BE2C (cell line): ENCODE measurements around the gene GALNT7.
A peak's percentile ranks its signal among the peaks of the same experiment; 100 is the strongest.

Source experiments
- DNase-seq: peaks from one replicate; pipeline ENCODE4 v3.0.0-alpha.2; 2020
- H3K27me3 ChIP-seq: fragments of 250-450 bp; sonication (Bioruptor Pico); 2 replicates; pipeline ENCODE4 v1.5.1; 2020; ENCODE audit warnings: mild to moderate bottlenecking
- H3K36me3 ChIP-seq: fragments of 250-450 bp; sonication (Bioruptor Pico); 2 replicates; pipeline ENCODE4 v1.5.1; 2020; ENCODE audit warnings: mild to moderate bottlenecking
- H3K4me1 ChIP-seq: fragments of 250-450 bp; sonication (Bioruptor Pico); 2 replicates; pipeline ENCODE4 v1.5.1; 2020
- H3K4me3 ChIP-seq: 2 replicates; pipeline ENCODE4 v1.5.1; 2011; ENCODE audit warnings: low read depth, low read length
- H3K9me3 ChIP-seq: fragments of 250-450 bp; sonication (Bioruptor Pico); 2 replicates; pipeline ENCODE4 v1.5.1; 2020
- CTCF ChIP-seq: IDR thresholded peaks from 2 replicates; pipeline ENCODE4 v1.5.1; 2012; ENCODE audit warnings: mild to moderate bottlenecking, low read depth, low read length

Gene GALNT7

GRCh38 chr4:173343832-173344397 lies 175.3 kb downstream of the GALNT7 start:
- DNase-seq, result no peak
- Histone ChIP-seq H3K9me3 (no peaks in the 10 kb centered on the region), H3K36me3 (no peaks in the 10 kb centered on the region; the same call in 1 of the 2 replicates), H3K4me1 (peaks cover 5% of the 10 kb centered on the region), H3K4me3 (no peak overlapping the region), H3K27me3 (no peaks in the 10 kb centered on the region)
- TF ChIP-seq CTCF, result no peak

- no peak for DNase-seq
- no peak overlapping the region for H3K4me3 ChIP-seq
- H3K4me1 ChIP-seq, result peaks cover 5% of the 10 kb centered on the region
- H3K27me3 ChIP-seq, result no peaks in the 10 kb centered on the region
- no peaks in the 10 kb centered on the region for H3K9me3 ChIP-seq
- H3K36me3 ChIP-seq, result no peaks in the 10 kb centered on the region; the same call in 1 of the 2 replicates
- TF ChIP-seq CTCF, result no peak
Measured at GRCh38 chr4:173345648-173346047, 177.0 kb downstream of the GALNT7 start.

- no peak for TF ChIP-seq CTCF
- Histone ChIP-seq H3K4me3 (no peak overlapping the region), H3K36me3 (no peaks in the 10 kb centered on the region; the same call in 1 of the 2 replicates), H3K27me3 (no peaks in the 10 kb centered on the region), H3K4me1 (peaks cover 5% of the 10 kb centered on the region), H3K9me3 (no peaks in the 10 kb centered on the region)
- DNase-seq, result no peak
Measured at GRCh38 chr4:173346074-173346473, 177.5 kb downstream of the GALNT7 start.

GRCh38 chr4:173347467-173347866 lies 178.9 kb downstream of the GALNT7 start:
- Histone ChIP-seq H3K27me3 (no peaks in the 10 kb centered on the region), H3K4me1 (peaks cover 5% of the 10 kb centered on the region), H3K4me3 (no peak overlapping the region), H3K36me3 (no peaks in the 10 kb centered on the region; the same call in 1 of the 2 replicates), H3K9me3 (no peaks in the 10 kb centered on the region)
- no peak for DNase-seq
- no peak for TF ChIP-seq CTCF

GRCh38 chr4:173357939-173358338 lies 189.3 kb downstream of the GALNT7 start:
- no peak for TF ChIP-seq CTCF
- H3K9me3 ChIP-seq, result no peaks in the 10 kb centered on the region; the same call in 1 of the 2 replicates
- H3K4me3 ChIP-seq, result no peak overlapping the region
- no peaks in the 10 kb centered on the region for H3K4me1 ChIP-seq
- DNase-seq, result no peak
- no peaks in the 10 kb centered on the region for H3K36me3 ChIP-seq
- no peaks in the 10 kb centered on the region for H3K27me3 ChIP-seq

- TF ChIP-seq CTCF, result peak; percentile 48
- no peak for DNase-seq
- H3K4me1 ChIP-seq, result no peaks in the 10 kb centered on the region
Measured at GRCh38 chr4:173360587-173361221, 192.1 kb downstream of the GALNT7 start.

More at GRCh38 chr4:173360587-173361221, 192.1 kb downstream of the GALNT7 start:
- no peaks in the 10 kb centered on the region; the same call in 1 of the 2 replicates for H3K9me3 ChIP-seq
- H3K27me3 ChIP-seq, result no peaks in the 10 kb centered on the region
- no peaks in the 10 kb centered on the region for H3K36me3 ChIP-seq
- H3K4me3 ChIP-seq, result no peak overlapping the region
